ENCODE measurements around the gene STAT1. TPM values are rescaled to one million over a fixed set of nuclear protein-coding genes. Genes with fewer than 3 reads are reported as not detected.

Gene STAT1
- 52.6 to 67.4 TPM (median 59.2 TPM) in 5 replicates for total RNA-seq (2022; extraction: Qiagen RNA extraction; ENCODE audit: low read depth)

GRCh38 chr2:191013932-191014652, at the start of gene STAT1:
TSS of gene STAT1 (minus strand) at chr2:191014171. CDS start at chr2:191010003, 4,168 bp downstream.

Other genes with a start within 250 kb of the STAT1 start
- gene GLS, start 133.3 kb downstream of the STAT1 start, total RNA-seq (2022; extraction: Qiagen RNA extraction; ENCODE audit: low read depth) = 133 to 186 TPM (median 158 TPM) in 5 replicates
- 3.3 to 5.7 TPM (median 4.1 TPM) in 5 replicates for gene STAT4, start 136.8 kb upstream of the STAT1 start, total RNA-seq (2022; extraction: Qiagen RNA extraction; ENCODE audit: low read depth)
- 50.4 to 83.6 TPM (median 56.9 TPM) in 5 replicates for gene MYO1B, start 231.2 kb upstream of the STAT1 start, total RNA-seq (2022; extraction: Qiagen RNA extraction; ENCODE audit: low read depth)